ENCODE data around the gene EVA1C.

- no peak for TF ChIP-seq EP300 (conservative IDR thresholded peaks at IDR 0.05; ENCODE audit: poor library complexity, severe bottlenecking)
- no peak for TF ChIP-seq TAF1 (IDR thresholded peaks at IDR 0.05; ENCODE audit: low read depth)
- TF ChIP-seq CTCF (IDR thresholded peaks at IDR 0.05; ENCODE audit: poor library complexity, severe bottlenecking): no peak
- no peak for TF ChIP-seq EZH2 (IDR thresholded peaks at IDR 0.05; ENCODE audit: borderline replicate concordance, insufficient read depth, low read length, poor library complexity, severe bottlenecking)
- no peak for TF ChIP-seq POLR2AphosphoS5 (IDR thresholded peaks at IDR 0.05)
- no peak for TF ChIP-seq MXI1 (conservative IDR thresholded peaks at IDR 0.05; ENCODE audit: poor library complexity, severe bottlenecking)
- no peak for TF ChIP-seq SMC3 (conservative IDR thresholded peaks at IDR 0.05; ENCODE audit: poor library complexity)
- no peak for TF ChIP-seq RAD21 (conservative IDR thresholded peaks at IDR 0.05)
Measured at GRCh38 chr21:32414579-32415358, 2.3 kb downstream of the EVA1C start.
